GM08714 (cell line): ENCODE results near the gene DOK5.

Source experiments
- H3K4me3 ChIP-seq: fragments of 200-500 bp; sonication (Bioruptor generic); 2 replicates; pipeline ENCODE4 v1.5.1; 2014; ENCODE audit warnings: mild to moderate bottlenecking, low read length, inconsistent platforms
- ZNF274 ChIP-seq: IDR thresholded peaks from 2 replicates; pipeline ENCODE4 v1.6.1; 2012; ENCODE audit warnings: mild to moderate bottlenecking, low read depth, low read length

The DOK5 gene

DNA sequence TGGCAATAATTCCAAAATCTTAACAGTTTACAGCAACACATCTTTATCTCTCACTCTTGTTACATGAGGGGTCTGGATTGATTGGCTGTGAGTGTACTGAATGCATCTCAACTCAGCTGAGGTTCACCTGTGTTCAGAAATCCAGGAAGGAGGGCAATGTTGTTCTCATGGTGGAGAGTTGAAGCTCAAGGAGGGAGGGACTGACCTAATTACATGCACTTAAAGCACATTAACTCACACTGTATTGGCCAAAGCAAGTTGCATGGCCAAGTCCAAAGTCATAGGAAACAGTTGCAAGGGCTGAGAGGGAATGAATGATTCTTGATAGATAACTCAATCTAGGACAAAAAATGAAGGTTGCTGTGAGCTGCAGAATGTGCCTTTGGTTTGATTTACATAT, 102.2 kb downstream of the DOK5 start:
- no peak for TF ChIP-seq ZNF274
- H3K4me3 ChIP-seq = no peak overlapping the region

DNA sequence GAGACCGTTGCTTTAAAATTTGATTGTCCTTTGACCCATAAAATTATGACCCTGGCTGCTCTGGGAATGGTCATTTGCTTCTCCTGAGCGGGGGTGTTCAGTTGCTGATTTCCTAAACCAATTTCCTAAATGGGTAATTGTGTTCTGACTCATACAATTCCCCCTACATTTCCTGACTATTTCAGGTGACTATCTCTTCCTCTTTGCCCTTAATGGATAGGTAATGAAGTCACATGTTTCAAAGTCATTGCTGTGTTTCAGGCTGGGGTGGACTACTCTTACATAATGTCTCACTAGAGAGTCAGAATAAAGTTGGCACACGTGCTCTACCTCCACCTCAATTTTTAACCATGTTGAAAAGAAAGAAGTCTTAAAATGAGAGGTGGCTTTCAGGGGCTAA, 109.8 kb downstream of the DOK5 start:
- TF ChIP-seq ZNF274 = no peak

DNA sequence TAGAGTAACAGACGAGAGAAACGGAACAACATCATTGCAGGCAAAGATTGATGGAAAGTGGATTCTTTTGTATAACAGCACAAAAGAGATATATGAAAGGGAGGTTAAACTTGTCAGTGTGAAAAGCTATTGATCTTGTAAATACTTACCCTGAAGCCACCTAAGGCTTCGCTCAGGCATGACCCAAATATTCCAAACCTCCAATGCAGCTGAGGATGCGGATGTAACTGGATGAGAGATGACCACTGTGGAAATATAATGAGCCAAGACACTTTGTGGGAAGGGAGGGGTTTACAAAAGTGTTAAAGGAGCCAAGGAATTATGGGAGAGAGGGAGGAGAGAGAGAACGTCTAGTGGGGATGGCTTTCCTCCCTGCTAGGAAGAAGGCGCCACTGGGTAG, 112.0 kb downstream of the DOK5 start:
- no peak for TF ChIP-seq ZNF274
- H3K4me3 ChIP-seq = no peak overlapping the region

More for the DNA sequence above, 109.8 kb downstream of the DOK5 start:
- no peak overlapping the region for H3K4me3 ChIP-seq

DNA sequence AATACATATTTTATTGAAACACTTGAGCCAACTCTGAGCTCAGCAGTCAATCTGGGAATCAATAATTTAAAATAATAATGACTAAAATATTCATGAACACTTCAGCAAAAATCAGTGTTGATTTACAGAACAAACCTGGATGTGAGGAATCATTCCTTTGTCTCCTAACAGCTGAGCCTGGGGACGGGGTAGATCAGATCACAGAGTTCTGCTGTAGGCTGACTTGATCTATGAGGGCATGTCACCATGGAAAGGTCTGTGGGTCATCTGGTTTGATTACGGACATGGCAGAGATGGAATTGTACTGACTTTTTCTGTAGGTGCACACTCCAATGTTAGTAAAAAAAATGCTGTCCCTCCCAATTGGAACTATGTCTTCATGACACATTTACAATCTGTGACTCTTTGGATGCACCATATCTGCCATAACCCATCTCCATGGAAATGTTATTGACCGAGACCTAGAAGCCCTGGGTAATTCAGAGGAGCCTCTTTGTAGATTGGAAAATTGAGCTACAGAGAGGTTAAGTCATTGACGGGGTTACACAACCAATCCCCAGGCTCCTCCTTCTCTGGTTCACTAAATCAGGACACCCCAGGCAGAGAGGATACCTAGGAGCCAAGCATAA, 114.1 kb downstream of the DOK5 start:
- no peak overlapping the region for H3K4me3 ChIP-seq
- TF ChIP-seq ZNF274 = no peak

DNA sequence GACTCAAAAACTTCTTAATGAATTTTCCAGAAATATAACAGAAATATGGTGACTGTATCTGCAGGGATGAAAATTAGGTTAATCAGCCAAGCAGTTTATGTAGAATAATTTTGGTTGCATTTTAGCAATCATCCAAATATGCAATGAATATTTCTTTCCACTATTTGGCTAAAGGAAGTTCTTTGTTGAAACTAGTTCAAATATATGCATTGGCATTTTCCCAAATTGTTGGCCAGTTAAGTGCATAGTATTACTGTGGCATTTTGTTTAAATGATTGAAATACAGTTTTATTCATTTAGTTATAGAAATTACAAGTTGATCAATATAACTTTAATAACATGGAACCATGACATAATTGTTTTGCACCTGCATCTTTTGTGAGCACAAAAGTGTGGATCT, 115.5 kb downstream of the DOK5 start:
- no peak overlapping the region for H3K4me3 ChIP-seq
- TF ChIP-seq ZNF274 = no peak

DNA sequence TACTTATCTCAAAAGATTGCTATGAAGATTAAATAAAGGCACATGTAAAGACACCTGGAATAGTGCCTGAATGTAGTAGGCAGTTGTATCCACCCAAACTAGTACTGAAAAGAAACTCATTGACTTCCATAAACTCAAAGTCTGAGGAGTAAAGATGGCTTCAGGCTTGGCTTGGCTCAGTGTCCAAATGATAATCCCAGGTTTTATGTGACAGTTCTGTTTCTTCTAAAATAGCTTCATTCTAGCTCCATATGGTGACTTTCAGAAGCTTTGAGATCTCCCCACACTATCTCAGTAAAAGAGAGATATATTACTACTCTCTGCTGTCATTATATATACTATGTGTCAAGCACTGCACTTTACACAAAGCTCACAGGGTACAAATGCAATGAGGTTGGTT, 121.3 kb downstream of the DOK5 start:
- no peak overlapping the region for H3K4me3 ChIP-seq
- TF ChIP-seq ZNF274 = no peak

DNA sequence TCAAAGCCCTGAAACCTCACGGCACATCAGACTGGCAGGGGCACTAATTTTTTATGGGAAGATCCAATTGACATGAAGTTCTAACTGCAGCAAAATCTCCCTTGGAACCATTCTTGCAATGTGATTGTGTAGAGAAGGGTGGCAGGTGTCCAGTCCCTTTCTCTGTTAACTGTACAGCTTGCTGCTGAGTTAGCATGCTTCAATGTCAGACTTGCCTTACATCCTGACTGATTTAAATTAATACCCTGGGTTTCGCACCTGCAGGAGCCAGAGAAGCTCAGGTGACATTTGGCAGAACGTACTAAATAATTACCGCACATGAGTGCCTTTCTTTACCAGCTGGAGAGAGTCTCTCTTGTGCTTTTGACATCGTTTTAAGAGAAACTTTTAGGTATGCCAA, 123.0 kb downstream of the DOK5 start:
- H3K4me3 ChIP-seq = no peak overlapping the region
- TF ChIP-seq ZNF274 = no peak

DNA sequence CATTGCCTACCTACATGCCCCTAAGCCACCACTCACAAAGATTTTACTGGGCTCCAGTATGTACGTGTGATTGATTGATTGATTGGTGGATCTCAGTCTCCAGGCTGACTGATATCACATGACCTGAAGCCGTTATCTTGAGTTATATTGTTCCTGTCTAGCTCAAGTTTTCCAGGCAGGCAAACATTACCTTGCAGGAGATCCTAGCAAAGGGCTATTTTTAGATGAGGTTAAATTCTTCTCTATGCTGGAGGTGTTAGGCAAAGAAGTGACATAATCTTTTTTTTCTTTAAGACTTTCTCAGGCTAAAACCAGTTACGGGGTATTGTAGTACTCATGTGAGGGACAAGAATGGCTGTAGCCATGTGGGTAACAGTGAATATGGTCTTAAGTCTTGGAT, 125.2 kb downstream of the DOK5 start:
- no peak for TF ChIP-seq ZNF274
- no peak overlapping the region for H3K4me3 ChIP-seq

DNA sequence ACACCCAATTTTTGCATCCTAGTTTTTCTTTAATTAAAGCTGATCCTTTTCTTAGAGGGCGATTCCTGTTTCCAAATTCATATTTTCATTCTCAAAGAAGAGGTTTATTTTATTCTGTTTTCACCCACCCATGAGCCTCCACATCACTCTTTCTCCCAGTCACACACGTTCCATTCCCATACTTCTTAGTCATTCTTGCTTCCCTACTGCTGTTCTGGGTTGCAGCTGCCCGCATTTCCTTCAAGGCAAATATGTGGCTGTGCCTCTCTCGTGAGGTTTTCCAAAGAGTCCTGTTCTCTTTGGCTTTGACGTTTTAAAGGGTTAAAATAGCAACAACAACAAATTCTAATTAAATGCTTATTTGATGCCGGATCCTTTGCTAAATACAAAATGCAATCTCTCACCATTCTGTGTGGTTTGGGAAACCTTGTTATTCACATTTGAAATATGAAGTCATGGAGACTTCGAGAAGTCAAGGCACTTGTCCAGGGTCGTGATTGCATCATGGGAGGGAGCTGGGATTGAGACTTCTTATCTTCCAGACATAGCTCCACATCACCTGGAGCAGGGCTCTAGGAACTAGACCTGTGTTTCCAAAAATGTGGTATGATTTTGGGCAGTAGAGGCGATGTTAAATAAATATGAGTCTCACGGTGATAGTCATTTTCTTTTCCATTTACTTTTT, 126.6 kb downstream of the DOK5 start:
- H3K4me3 ChIP-seq = no peak overlapping the region
- TF ChIP-seq ZNF274 = no peak

DNA sequence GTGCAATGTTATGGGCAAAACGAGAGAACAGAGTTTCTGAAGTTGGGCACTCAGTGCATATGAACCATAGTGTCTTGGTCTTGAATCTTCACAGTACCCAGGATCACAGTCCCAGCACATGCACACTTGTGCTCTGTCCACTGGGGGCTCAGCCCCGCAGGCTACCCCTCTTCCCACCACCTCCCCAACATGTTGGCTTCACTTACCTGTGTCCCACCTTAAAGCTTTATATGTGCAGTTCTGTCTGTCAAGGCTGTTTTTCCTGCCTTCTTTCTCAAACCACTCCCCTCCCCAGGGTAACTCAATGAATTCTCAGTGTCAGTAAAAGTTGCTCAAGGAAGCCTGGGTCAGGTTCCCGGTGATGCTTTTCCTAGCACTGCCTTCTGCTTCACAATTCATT, 129.9 kb downstream of the DOK5 start:
- no peak for TF ChIP-seq ZNF274
- no peak overlapping the region for H3K4me3 ChIP-seq

DNA sequence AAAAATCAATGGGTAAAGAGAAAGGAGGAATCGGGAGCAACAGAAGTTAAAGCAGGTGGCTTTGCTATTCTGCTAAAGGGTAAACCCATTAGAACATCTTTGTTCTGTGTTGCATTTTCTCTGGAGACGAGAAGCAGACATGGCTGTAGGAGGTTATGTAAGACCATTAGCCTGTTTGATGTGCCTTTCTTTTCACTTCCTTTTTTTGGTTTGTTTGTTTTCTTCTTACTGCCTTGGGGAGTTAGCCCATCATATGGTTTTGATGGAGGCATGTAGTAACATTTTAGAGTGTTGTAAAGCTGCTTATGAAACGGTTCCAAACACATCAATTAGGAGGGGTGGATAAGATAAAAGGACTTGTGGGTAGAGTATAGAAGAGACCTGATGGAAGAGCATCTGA, 131.0 kb downstream of the DOK5 start:
- H3K4me3 ChIP-seq = no peak overlapping the region
- no peak for TF ChIP-seq ZNF274

DNA sequence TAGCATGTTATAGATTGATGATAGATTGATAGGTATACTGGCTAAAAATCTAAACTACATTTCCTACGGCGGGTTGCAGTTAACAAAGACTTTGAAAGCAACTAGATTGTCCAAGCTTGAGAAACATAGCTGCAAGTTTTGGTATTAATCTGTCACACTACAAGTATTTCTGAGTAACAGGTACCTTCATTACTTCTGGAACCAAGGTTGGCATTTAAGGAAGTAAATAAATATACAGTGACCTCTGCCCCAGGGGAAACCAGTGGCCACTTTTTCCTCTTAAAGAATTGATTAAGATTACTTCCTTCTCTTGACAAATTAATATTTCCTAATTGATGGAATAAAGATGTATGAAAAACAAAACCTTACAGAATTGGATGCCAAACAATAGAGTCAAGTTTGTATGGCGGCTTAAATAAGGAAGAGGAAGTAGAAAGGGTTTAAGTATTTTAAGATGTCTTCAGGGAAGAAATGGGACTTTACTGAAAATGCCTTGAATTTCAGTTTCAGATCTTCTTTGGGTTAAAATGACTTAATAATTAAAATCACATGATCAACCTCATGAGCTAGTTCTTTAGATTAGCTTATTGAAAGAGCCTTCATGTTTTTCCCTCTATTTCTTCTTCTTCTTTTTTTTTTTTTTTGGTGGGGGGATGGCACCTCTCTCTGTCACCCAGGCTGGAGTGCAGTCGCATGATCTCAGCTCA, 132.8 kb downstream of the DOK5 start:
- no peak for TF ChIP-seq ZNF274
- no peak overlapping the region for H3K4me3 ChIP-seq

DNA sequence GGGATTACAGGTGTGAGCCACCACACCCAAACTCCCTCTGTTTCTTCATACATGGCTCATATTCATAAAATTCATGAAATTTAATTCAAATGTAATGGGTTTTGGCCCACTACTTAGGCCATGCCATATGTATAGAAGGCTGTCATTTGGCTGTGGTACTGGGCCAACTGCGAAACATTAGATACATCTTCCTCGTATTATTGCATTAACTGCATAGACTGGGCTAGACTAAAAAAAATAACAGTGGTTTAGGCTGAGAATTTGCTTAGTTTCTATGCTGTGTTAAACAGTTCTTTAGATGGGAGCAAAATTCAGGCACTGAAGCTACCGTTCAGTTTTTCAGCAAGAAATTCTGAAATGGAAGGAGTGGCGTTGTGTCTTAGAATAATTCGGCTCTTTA, 133.6 kb downstream of the DOK5 start:
- TF ChIP-seq ZNF274 = no peak
- H3K4me3 ChIP-seq = no peak overlapping the region

DNA sequence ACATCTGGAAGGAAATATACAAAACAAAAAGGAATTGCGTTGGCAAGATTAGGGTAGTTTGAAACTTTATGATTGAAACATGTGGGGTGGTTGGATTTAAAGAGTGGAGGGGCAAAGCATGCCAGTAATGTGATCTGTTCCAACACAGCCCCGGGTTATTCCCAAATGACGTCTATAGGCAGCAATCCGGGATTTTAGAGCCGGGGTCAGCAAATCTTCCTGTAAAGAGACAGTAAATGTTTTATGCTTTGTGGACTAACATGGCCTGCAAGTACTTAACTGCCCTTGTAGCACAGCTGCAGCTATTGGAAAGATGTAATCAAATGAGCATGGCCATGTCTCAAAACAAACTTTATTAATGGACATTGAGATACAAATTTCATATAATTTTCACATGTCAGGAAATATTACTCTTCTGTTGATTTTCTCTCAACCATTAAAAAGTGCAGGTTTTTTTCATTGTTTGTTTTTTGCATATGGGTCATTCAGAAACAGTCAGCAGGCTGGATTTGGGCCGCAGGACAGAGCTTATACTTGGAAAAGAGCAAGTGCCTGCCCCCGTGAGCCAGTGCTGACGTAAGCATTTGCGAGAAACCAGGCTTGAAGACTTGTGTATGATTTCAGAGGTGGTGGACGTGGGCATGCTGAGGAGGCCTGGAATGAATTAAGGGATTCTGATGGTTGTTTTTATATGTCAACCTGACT, 136.5 kb downstream of the DOK5 start:
- no peak for TF ChIP-seq ZNF274
- no peak overlapping the region for H3K4me3 ChIP-seq

DNA sequence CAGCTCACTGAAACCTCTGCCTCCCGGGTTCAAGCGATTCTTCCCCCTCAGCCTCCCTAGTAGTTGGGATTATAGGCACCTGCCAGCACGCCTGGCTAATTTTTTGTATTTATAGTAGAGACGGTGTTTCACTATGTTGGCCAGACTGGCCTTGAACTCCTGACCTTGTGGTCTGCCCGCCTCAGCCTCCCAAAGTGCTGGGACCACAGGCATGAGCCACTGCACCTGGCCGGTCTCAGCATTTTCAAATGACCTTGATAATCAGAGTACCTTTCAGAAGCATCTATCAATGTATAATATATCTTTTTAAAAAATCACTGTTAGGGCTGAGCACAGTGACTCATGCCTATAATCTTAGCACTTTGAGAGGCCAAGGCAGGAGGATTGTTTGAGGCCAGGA, 143.0 kb downstream of the DOK5 start:
- TF ChIP-seq ZNF274 = no peak
- no peak overlapping the region for H3K4me3 ChIP-seq
